BLaER1 treated with 17β-estradiol and CSF1 and Interleukin-3, amounts not matched to agents 10 nM and 100 nM (cell line): Measurements from ENCODE around the gene KCNJ6.

ENCODE experiments used
- H3K27ac ChIP-seq, 11 experiments: shearing (Covaris generic); formaldehyde crosslinking; 2 replicates each; pipeline ENCODE4 v1.8.1; 2022
- H3K27me3 ChIP-seq, 11 experiments: shearing (Covaris generic); formaldehyde crosslinking; 2 replicates each; pipeline ENCODE4 v1.8.1; 2022
- H3K36me3 ChIP-seq, 11 experiments: shearing (Covaris generic); formaldehyde crosslinking; 2 replicates each; pipeline ENCODE4 v1.8.1; 2022
- H3K4me1 ChIP-seq, 10 experiments: shearing (Covaris generic); formaldehyde crosslinking; 2 replicates each; pipeline ENCODE4 v1.8.1; 2022
- H3K4me2 ChIP-seq, 11 experiments: shearing (Covaris generic); formaldehyde crosslinking; 2 replicates each; pipeline ENCODE4 v1.8.1; 2022
- H3K4me3 ChIP-seq, 10 experiments: shearing (Covaris generic); formaldehyde crosslinking; 2 replicates each; pipeline ENCODE4 v1.8.1; 2022
- H3K9ac ChIP-seq, 11 experiments: shearing (Covaris generic); formaldehyde crosslinking; 2 replicates each; pipeline ENCODE4 v1.8.1; 2022
- H3K9me3 ChIP-seq, 11 experiments: shearing (Covaris generic); formaldehyde crosslinking; replicated peaks in 1 of 11; 2 replicates each; pipeline ENCODE4 v1.8.1; 2022
- H4K20me1 ChIP-seq, 11 experiments: shearing (Covaris generic); formaldehyde crosslinking; 2 replicates each; pipeline ENCODE4 v1.8.1; 2022
- Cebpa-rat ChIP-seq, 11 experiments: shearing (Covaris generic); IDR thresholded peaks; 2 replicates each; pipeline ENCODE4 v1.8.1; 2022

Gene KCNJ6

DNA sequence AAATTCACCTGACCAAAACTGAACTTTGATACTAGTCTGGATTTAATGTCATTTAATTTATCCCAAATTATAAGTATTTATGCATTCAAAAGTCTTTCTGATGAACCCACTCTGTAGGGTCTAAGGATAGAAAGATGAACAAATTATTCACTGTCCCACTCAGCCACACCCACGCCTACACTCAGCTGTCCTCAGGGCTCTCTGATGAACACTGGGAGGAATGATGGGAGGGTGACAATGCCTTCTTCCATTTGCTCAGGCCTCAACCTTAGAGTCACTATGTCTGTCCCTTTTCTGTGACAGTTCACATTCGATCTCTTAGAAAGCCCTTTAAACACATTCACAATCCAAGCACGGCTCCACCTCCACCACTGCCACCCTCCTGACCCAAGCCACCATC lies 41.8 kb downstream of the KCNJ6 start:
- Histone ChIP-seq H3K4me2 (peak overlapping the region in 9 of 11 experiments; percentile 15 to 66 (median 43); a peak in 12 of 22 replicates), H3K36me3 (no peaks in the 10 kb centered on the region), H3K27ac (no peak overlapping the region), H3K27me3 (no peaks in the 10 kb centered on the region), H3K9ac (no peak overlapping the region), H3K4me1 (peaks cover 0 to 15% (median 12%) of the 10 kb centered on the region in 10 experiments; a peak in 15 of 20 replicates), H3K4me3 (no peak overlapping the region), H4K20me1 (no peaks in the 10 kb centered on the region), H3K9me3 (no peaks in the 10 kb centered on the region)
- no peak for TF ChIP-seq Cebpa-rat (IDR thresholded peaks at IDR 0.05)

DNA sequence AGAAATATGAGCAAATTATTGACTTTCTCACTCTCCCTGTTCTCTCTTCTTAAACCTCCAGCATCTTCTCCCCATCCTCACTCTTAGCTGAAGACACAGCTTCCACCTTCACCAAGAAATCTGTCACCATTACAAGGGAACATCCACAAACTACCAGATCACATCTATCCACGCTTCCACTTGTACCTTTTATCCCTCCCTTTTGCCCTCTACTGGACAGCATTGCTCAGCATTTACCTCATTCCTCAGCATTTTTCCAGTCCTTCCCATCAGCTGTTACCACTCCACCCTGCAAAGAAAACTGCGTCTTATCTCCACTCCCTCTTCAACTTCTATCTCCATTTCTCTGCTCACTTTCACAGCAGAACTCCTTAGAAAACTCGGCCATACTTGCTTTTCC lies 42.6 kb downstream of the KCNJ6 start:
- Histone ChIP-seq H3K4me2 (no peak overlapping the region), H3K27ac (no peak overlapping the region), H3K9me3 (no peaks in the 10 kb centered on the region), H3K4me1 (peaks cover 0 to 15% (median 12%) of the 10 kb centered on the region in 10 experiments; a peak in 15 of 20 replicates), H3K9ac (no peak overlapping the region), H3K27me3 (no peaks in the 10 kb centered on the region), H3K36me3 (no peaks in the 10 kb centered on the region), H3K4me3 (no peak overlapping the region), H4K20me1 (no peaks in the 10 kb centered on the region)
- no peak for TF ChIP-seq Cebpa-rat (IDR thresholded peaks at IDR 0.05)

DNA sequence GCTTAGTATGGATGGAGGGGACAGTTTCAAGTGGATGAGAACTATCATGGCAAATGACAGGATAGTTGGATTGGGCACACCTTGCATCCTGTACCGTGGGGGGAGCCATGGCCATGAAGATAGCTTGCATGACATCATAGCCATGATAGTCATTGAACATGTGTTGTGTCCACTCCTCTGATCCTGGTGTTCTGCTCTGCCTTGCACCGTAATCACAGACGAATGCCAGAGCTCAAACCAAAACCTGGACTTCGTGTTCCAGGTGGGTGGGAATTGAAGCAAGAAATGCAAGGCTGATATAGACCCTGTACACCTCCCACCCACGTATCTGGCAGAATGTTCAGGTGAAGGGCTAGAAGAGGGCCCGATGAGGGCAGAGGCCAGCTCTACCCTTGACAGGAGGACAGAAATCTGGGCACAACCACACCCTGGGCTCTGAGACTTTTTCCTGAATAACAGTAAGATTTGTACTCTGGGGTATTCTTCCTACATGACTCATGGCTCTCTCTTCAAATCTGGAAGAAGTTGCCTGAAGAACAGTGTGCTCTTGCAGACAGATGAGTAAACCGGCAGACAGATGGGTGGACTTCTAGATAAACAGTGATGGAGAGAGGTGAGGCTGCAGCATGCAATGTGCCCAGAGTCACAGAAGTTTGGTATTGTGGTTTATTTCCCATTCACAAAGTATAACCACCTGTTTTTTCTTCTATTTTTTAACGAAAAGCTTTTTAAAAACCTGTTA lies 45.0 kb downstream of the KCNJ6 start:
- Histone ChIP-seq H3K4me3 (no peak overlapping the region), H3K36me3 (no peaks in the 10 kb centered on the region), H4K20me1 (no peaks in the 10 kb centered on the region), H3K9ac (no peak overlapping the region), H3K4me1 (peaks cover 7 to 17% (median 14%) of the 10 kb centered on the region in 10 experiments), H3K4me2 (no peak overlapping the region; a peak in 1 of 22 replicates), H3K27me3 (no peaks in the 10 kb centered on the region), H3K27ac (no peak overlapping the region), H3K9me3 (no peaks in the 10 kb centered on the region)
- no peak for TF ChIP-seq Cebpa-rat (IDR thresholded peaks at IDR 0.05)

DNA sequence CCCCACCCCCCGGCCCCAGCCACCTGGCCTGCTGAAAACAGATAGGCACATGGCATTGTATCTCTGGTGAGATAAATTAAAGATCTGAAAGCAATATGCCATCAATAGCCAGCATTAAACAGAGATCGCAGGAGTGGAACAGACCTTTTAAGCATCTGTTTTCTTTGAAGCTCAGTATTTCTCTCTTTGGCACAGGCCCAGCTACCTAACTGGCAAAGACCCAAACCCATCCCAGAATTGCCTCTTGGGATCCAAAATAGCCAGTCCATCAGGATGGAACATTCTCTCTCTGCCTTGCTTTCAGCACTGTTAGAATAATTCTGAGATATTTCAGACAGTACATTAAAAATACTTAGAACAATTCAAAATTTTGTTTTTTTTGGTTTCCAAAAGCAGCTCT lies 46.0 kb downstream of the KCNJ6 start:
- peaks cover 8 to 25% (median 17%) of the 10 kb centered on the region in 10 experiments for H3K4me1 ChIP-seq
- no peak overlapping the region for H3K9ac ChIP-seq
- no peak overlapping the region for H3K27ac ChIP-seq
- no peak overlapping the region for H3K4me2 ChIP-seq
- no peaks in the 10 kb centered on the region for H4K20me1 ChIP-seq
- no peak overlapping the region for H3K4me3 ChIP-seq
- no peaks in the 10 kb centered on the region for H3K27me3 ChIP-seq
- H3K9me3 ChIP-seq: no peaks in the 10 kb centered on the region
- TF ChIP-seq Cebpa-rat (IDR thresholded peaks at IDR 0.05): no peak
- H3K36me3 ChIP-seq: no peaks in the 10 kb centered on the region

DNA sequence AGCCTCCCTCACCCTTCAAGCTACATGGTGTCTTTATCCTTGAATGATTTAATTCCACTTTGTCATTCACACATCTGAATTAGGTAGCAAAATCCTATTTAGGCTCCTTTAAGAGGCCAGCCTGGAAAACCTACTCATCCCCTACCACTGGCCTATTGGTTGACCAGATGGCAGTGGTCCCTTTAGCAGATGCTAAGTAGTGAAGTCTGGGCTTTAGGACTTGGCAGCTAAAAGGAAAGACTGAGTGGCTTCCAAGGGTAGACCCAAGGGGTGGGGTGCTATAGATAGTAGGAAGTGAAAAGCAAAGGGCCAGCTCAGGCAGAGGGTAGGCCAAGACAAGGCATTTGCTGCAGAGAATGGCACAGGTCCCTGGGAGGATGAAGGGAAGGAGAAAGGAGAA lies 46.6 kb downstream of the KCNJ6 start:
- H3K27me3 ChIP-seq: no peaks in the 10 kb centered on the region
- peak overlapping the region in 1 of 11 experiments; percentile 18; a peak in 1 of 22 replicates for H3K4me2 ChIP-seq
- no peak overlapping the region for H3K9ac ChIP-seq
- TF ChIP-seq Cebpa-rat (IDR thresholded peaks at IDR 0.05): no peak
- H3K36me3 ChIP-seq: no peaks in the 10 kb centered on the region
- no peak overlapping the region for H3K27ac ChIP-seq
- H3K4me1 ChIP-seq: peaks cover 3 to 31% (median 14%) of the 10 kb centered on the region in 10 experiments
- no peaks in the 10 kb centered on the region for H4K20me1 ChIP-seq
- no peaks in the 10 kb centered on the region for H3K9me3 ChIP-seq
- no peak overlapping the region for H3K4me3 ChIP-seq

DNA sequence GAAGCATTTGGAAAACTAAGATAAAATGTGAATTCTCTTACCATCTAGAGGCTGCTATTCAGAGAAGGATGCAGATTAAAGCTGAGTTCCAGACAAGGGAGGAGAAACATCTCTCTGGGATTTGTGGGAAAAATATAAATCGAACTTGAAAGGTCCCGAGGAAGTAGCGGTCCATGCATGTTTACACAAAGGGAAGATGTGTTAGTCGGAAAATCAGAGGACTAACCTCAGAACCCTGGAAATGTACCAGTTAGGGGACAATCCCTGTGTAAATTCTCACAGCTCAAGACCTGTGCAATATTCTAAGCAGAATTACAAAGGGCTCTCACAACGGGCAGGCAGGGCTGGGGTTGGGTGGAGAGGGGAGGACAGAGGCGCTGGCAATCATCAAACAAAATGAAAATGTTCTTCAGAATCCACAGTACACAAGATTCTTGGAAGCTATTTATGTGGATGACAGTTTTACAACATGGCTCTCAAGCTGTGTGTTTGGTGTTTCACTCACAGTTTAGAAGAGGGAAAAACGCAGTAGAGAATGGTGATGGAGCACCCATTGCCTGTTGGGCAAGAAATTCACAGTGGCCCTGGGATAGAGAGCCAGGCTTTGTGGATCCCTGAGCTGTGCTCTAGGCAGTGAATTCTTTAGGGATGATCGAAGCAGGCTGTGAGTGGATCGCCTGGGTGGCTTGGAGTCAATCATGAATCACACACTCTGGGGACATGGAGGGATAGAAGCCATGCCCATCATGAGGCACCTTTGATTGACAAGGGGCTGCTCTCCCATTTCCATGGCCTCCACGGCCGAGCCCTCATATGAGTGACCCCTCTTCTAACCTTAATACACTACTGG lies 47.6 kb downstream of the KCNJ6 start:
- no peak overlapping the region for H3K4me2 ChIP-seq
- H3K4me3 ChIP-seq: no peak overlapping the region
- no peaks in the 10 kb centered on the region for H3K36me3 ChIP-seq
- peaks cover 0 to 41% (median 12%) of the 10 kb centered on the region in 10 experiments; a peak in 14 of 20 replicates for H3K4me1 ChIP-seq
- no peaks in the 10 kb centered on the region for H3K9me3 ChIP-seq
- H3K27me3 ChIP-seq: no peaks in the 10 kb centered on the region
- no peak overlapping the region for H3K27ac ChIP-seq
- H3K9ac ChIP-seq: no peak overlapping the region
- TF ChIP-seq Cebpa-rat (IDR thresholded peaks at IDR 0.05): no peak
- H4K20me1 ChIP-seq: no peaks in the 10 kb centered on the region

DNA sequence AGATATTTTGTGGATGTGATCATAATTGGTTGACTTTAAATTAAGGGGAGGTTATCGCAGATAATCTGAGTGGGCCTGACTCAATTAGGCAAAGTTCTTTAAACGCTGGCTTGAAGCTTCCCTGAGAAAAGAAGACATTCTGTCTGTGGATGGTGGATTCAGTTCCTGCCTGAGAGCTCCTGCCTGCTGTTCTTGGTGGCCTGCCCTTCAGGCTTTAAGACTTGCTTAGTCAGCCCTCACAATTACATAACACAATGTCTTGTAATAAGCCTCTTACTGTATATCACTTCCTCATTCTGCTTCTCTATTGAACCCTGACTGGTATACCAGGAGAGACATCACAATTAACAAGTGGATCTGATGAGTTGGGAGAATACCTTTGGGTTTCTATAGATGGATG lies 50.2 kb downstream of the KCNJ6 start:
- peak overlapping the region in 10 of 11 experiments; percentile 13 to 92 (median 63); a peak in 18 of 22 replicates for H3K27ac ChIP-seq
- H3K9me3 ChIP-seq: peaks cover 0 to 6% (median 0%) of the 10 kb centered on the region in 11 experiments; a peak in 5 of 22 replicates
- peak overlapping the region in 10 of 11 experiments; percentile 5 to 85 (median 48); a peak in 16 of 22 replicates for H3K4me2 ChIP-seq
- peak overlapping the region in 5 of 11 experiments; percentile 24 to 74 (median 46); a peak in 10 of 22 replicates for H3K9ac ChIP-seq
- H4K20me1 ChIP-seq: no peaks in the 10 kb centered on the region
- peaks cover 0 to 60% (median 12%) of the 10 kb centered on the region in 10 experiments; a peak in 14 of 20 replicates for H3K4me1 ChIP-seq
- peak in 3 of 11 experiments; percentile 45 to 52 (median 45); a peak in 5 of 22 replicates for TF ChIP-seq Cebpa-rat (IDR thresholded peaks at IDR 0.05)
- no peaks in the 10 kb centered on the region for H3K36me3 ChIP-seq
- no peaks in the 10 kb centered on the region for H3K27me3 ChIP-seq
- no peak overlapping the region for H3K4me3 ChIP-seq

DNA sequence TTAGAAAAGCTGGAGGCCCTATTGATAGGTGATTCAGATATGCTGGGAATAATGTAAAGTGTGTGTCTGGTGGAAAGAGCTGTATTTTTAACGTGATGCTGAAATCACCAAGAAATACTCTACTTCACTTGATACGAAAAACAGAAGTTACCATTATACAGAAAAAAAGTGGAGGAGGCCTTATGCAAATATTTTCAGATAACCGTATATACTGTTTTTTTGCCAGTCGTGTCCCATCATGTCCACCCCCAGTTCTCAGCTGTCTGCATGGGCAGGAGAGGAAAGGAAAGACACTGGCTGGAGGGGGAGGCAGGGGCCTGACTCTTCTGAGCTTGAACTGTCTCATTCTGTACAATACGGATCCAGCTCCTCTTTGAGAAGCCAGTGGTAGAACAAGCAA lies 51.1 kb downstream of the KCNJ6 start:
- Histone ChIP-seq H4K20me1 (no peaks in the 10 kb centered on the region), H3K27ac (peak overlapping the region in 10 of 11 experiments; percentile 13 to 92 (median 63); a peak in 18 of 22 replicates), H3K4me2 (peak overlapping the region in 8 of 11 experiments; percentile 11 to 85 (median 63); a peak in 12 of 22 replicates), H3K9ac (peak overlapping the region in 5 of 11 experiments; percentile 24 to 74 (median 46); a peak in 8 of 22 replicates), H3K4me3 (no peak overlapping the region), H3K36me3 (no peaks in the 10 kb centered on the region), H3K9me3 (peaks cover 0 to 7% (median 0%) of the 10 kb centered on the region in 11 experiments; a peak in 5 of 22 replicates), H3K4me1 (peaks cover 0 to 60% (median 12%) of the 10 kb centered on the region in 10 experiments; a peak in 14 of 20 replicates), H3K27me3 (no peaks in the 10 kb centered on the region)
- TF ChIP-seq Cebpa-rat (IDR thresholded peaks at IDR 0.05): no peak

DNA sequence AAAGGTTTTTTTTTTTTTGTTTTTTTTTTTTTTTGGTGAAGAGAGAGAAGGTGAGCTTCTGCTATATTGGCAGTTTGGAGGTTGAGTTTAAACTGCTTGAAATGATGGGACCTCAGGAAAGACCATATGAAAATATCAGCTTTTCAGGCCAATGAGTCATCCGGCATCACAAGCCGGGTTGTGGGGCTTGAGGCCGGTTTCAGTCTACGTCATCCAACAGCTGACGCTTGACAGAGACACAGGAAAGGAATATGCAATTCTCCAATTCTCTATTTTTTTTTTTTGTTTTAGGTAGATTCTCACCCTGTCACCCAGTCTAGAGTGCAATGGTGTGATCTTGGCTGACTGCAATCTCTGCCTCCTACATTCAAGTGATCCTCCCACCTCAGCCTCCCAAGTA lies 52.4 kb downstream of the KCNJ6 start:
- no peaks in the 10 kb centered on the region for H3K36me3 ChIP-seq
- no peak for TF ChIP-seq Cebpa-rat (IDR thresholded peaks at IDR 0.05)

More for the DNA sequence above, 52.4 kb downstream of the KCNJ6 start:
- H3K27ac ChIP-seq: peak overlapping the region in 4 of 11 experiments; percentile 7 to 92 (median 80); a peak in 8 of 22 replicates
- H4K20me1 ChIP-seq: no peaks in the 10 kb centered on the region
- H3K4me1 ChIP-seq: peaks cover 0 to 56% (median 12%) of the 10 kb centered on the region in 10 experiments; a peak in 14 of 20 replicates
- peak overlapping the region in 3 of 11 experiments; percentile 81 to 85 (median 81); a peak in 6 of 22 replicates for H3K4me2 ChIP-seq
- H3K9me3 ChIP-seq: peaks cover 0 to 7% (median 0%) of the 10 kb centered on the region in 11 experiments; a peak in 5 of 22 replicates
- no peaks in the 10 kb centered on the region for H3K27me3 ChIP-seq
- peak overlapping the region in 2 of 11 experiments; percentile 46 to 74; a peak in 3 of 22 replicates for H3K9ac ChIP-seq
- H3K4me3 ChIP-seq: no peak overlapping the region
